K562 (cell line): ENCODE data around the gene EIF4E2. TPM values are rescaled to one million over a fixed set of nuclear protein-coding genes. Genes with fewer than 3 reads are reported as not detected.

Experiments
- ARID3B ChIP-seq: fragments of 250-450 bp; sonication (Bioruptor Pico); IDR thresholded peaks from 2 replicates; pipeline ENCODE4 v1.4.0; 2020; ENCODE audit warnings: borderline replicate concordance
- CC2D1A ChIP-seq: fragments of 450-650 bp; IDR thresholded peaks from 2 replicates; pipeline ENCODE4 v1.6.1; 2017; ENCODE audit warnings: mild to moderate bottlenecking
- CHCHD3 ChIP-seq: fragments of 250-450 bp; sonication (Bioruptor Pico); IDR thresholded peaks from 2 replicates; pipeline ENCODE4 v2.1.2; 2022; ENCODE audit warnings: mild to moderate bottlenecking
- ELF4 ChIP-seq: fragments of 450-650 bp; formaldehyde crosslinking; IDR thresholded peaks from 2 replicates; pipeline ENCODE4 v1.4.0; 2022; ENCODE audit warnings: missing genetic modification characterization
- HOXB6 ChIP-seq: fragments of 250-450 bp; sonication (Bioruptor Pico); IDR thresholded peaks from 2 replicates; pipeline ENCODE4 v1.5.1; 2022; ENCODE audit warnings: mild to moderate bottlenecking, borderline replicate concordance
- KDM2B ChIP-seq: fragments of 250-450 bp; sonication (Bioruptor Pico); IDR thresholded peaks from 2 replicates; pipeline ENCODE4 v1.8.0; 2021; ENCODE audit warnings: mild to moderate bottlenecking, moderate library complexity
- NCOA6 ChIP-seq: fragments of 450-650 bp; IDR thresholded peaks from 2 replicates; pipeline ENCODE4 v1.6.1; 2017; ENCODE audit warnings: mild to moderate bottlenecking
- RNF219 ChIP-seq: fragments of 250-450 bp; sonication (Bioruptor Pico); IDR thresholded peaks from 2 replicates; pipeline ENCODE4 v1.5.0; 2022; ENCODE audit warnings: mild to moderate bottlenecking
- SUPT5H ChIP-seq: fragments of 450-650 bp; IDR thresholded peaks from 2 replicates; pipeline ENCODE4 v1.6.1; 2016
- ZNF197 ChIP-seq: fragments of 200-800 bp; sonication (Bioruptor generic); IDR thresholded peaks from 2 replicates; pipeline ENCODE4 v1.6.1; 2016; ENCODE audit warnings: low read depth, missing genetic modification characterization, missing compliant biosample characterization
- ZNF778 ChIP-seq: fragments of 450-650 bp; formaldehyde crosslinking; IDR thresholded peaks from 2 replicates; pipeline ENCODE4 v1.4.0; 2020; ENCODE audit warnings: mild to moderate bottlenecking, moderate library complexity
- polyA plus RNA-seq, 8 experiments: library from polyadenylated mRNA; depleted of rRNA in 4 of 8; stranded (reverse) in 5 of 8; unstranded in 3 of 8; fragments of >200 nt; fragmentation: Nextera tagmentation in 2 of 8; fragmentation: Illumina TruSeq in 1 of 8; extraction: Ambion mirVana in 2 of 8; extraction: Trizol in 1 of 8; gene quantifications; 2 replicates each; pipeline versions ENCODE4 v1.2.1 to v1.2.3, GENCODE V29; 2011 to 2014; ENCODE audit warnings: inconsistent platforms in 1 of 8, missing spikeins in 1 of 8
- total RNA-seq, 7 experiments: library from RNA; depleted of rRNA in 6 of 7; stranded (reverse); fragments of >200 nt in 6 of 7; fragmentation: Illumina TruSeq in 2 of 7; extraction: Trizol in 2 of 7; gene quantifications; 2 replicates each; pipeline versions ENCODE4 v1.2.1 to v1.2.3, GENCODE V29; 2011 to 2021; ENCODE audit warnings: low replicate concordance in 1 of 7
- TF ChIP-seq, protein P1 (sequence below), 2 experiments: fragments of 450-650 bp; IDR thresholded peaks; 2 replicates each; pipeline ENCODE4 v1.6.1; 2018; ENCODE audit warnings: mild to moderate bottlenecking in 2 of 2, low read depth in 1 of 2; ENCODE audit not compliant: partially characterized antibody in 2 of 2
- TF ChIP-seq, protein P2 (sequence below): fragments of 450-650 bp; IDR thresholded peaks from 2 replicates; pipeline ENCODE4 v1.6.1; 2017; ENCODE audit warnings: antibody characterized with exemption, mild to moderate bottlenecking

The EIF4E2 gene
- total and polyA plus RNA-seq, 9 of the 15 experiments (the other 6 are each of a cell fraction or from before 2014, with no cell fraction given): 33.9 to 169 (median 77.5) TPM

GRCh38 chr2:232550354-232551249 lies at the start of gene EIF4E2, which contains the start of gene TIGD1 (continued):
- TF ChIP-seq, protein P1, sequence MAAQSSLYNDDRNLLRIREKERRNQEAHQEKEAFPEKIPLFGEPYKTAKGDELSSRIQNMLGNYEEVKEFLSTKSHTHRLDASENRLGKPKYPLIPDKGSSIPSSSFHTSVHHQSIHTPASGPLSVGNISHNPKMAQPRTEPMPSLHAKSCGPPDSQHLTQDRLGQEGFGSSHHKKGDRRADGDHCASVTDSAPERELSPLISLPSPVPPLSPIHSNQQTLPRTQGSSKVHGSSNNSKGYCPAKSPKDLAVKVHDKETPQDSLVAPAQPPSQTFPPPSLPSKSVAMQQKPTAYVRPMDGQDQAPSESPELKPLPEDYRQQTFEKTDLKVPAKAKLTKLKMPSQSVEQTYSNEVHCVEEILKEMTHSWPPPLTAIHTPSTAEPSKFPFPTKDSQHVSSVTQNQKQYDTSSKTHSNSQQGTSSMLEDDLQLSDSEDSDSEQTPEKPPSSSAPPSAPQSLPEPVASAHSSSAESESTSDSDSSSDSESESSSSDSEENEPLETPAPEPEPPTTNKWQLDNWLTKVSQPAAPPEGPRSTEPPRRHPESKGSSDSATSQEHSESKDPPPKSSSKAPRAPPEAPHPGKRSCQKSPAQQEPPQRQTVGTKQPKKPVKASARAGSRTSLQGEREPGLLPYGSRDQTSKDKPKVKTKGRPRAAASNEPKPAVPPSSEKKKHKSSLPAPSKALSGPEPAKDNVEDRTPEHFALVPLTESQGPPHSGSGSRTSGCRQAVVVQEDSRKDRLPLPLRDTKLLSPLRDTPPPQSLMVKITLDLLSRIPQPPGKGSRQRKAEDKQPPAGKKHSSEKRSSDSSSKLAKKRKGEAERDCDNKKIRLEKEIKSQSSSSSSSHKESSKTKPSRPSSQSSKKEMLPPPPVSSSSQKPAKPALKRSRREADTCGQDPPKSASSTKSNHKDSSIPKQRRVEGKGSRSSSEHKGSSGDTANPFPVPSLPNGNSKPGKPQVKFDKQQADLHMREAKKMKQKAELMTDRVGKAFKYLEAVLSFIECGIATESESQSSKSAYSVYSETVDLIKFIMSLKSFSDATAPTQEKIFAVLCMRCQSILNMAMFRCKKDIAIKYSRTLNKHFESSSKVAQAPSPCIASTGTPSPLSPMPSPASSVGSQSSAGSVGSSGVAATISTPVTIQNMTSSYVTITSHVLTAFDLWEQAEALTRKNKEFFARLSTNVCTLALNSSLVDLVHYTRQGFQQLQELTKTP (IDR thresholded peaks at IDR 0.05; ENCODE audit: low read depth in 1 of 2, partially characterized antibody in 2 of 2): no peak
- TF ChIP-seq NCOA6 (peak; percentile 51; the same call in 1 of the 2 replicates), CHCHD3 (CRISPR knock-in tag) (no peak), SUPT5H (peak; percentile 84), ZNF197 (no peak), RNF219 (no peak), ARID3B (CRISPR knock-in tag) (no peak), CC2D1A (peak; percentile 14; the same call in 1 of the 2 replicates), HOXB6 (CRISPR knock-in tag) (no peak), KDM2B (CRISPR knock-in tag) (no peak), ELF4 (CRISPR knock-in tag) (no peak), ZNF778 (CRISPR knock-in tag) (no peak)
- TF ChIP-seq, protein P2, sequence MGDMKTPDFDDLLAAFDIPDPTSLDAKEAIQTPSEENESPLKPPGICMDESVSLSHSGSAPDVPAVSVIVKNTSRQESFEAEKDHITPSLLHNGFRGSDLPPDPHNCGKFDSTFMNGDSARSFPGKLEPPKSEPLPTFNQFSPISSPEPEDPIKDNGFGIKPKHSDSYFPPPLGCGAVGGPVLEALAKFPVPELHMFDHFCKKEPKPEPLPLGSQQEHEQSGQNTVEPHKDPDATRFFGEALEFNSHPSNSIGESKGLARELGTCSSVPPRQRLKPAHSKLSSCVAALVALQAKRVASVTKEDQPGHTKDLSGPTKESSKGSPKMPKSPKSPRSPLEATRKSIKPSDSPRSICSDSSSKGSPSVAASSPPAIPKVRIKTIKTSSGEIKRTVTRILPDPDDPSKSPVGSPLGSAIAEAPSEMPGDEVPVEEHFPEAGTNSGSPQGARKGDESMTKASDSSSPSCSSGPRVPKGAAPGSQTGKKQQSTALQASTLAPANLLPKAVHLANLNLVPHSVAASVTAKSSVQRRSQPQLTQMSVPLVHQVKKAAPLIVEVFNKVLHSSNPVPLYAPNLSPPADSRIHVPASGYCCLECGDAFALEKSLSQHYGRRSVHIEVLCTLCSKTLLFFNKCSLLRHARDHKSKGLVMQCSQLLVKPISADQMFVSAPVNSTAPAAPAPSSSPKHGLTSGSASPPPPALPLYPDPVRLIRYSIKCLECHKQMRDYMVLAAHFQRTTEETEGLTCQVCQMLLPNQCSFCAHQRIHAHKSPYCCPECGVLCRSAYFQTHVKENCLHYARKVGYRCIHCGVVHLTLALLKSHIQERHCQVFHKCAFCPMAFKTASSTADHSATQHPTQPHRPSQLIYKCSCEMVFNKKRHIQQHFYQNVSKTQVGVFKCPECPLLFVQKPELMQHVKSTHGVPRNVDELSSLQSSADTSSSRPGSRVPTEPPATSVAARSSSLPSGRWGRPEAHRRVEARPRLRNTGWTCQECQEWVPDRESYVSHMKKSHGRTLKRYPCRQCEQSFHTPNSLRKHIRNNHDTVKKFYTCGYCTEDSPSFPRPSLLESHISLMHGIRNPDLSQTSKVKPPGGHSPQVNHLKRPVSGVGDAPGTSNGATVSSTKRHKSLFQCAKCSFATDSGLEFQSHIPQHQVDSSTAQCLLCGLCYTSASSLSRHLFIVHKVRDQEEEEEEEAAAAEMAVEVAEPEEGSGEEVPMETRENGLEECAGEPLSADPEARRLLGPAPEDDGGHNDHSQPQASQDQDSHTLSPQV: no peak; the same call in 1 of the 2 replicates
